Endothelial cell of umbilical vein (primary cell): ENCODE measurements around the gene LIX1. TPM values are rescaled to one million over a fixed set of nuclear protein-coding genes. Genes with fewer than 3 reads are reported as not detected.

Experiments used
- BruUV-seq: library from RNA; stranded (reverse); fragments of 400-500 nt; replicated peaks from 2 replicates; lab custom pipeline; 2021; lab: Mats Ljungman, UMichigan
- CTCF ChIA-PET: fragments of 300-600, 350-600 bp; sonication (Branson Sonifier 250); formaldehyde crosslinking; loops from one replicate; lab custom pipeline; 2021; ENCODE audit warnings: antibody characterized with exemption, inconsistent platforms; lab: Charles Lee
- POLR2A ChIA-PET: fragments of 300-600, 350-600 bp; sonication (Branson Sonifier 250); formaldehyde crosslinking; loops from one replicate; lab custom pipeline; 2021; ENCODE audit warnings: antibody characterized with exemption, inconsistent platforms; lab: Charles Lee
- DNase-seq: peaks from one replicate; pipeline ENCODE4 v3.0.0-alpha.2; 2011; ENCODE audit warnings: low read depth, low spot score
- FAIRE-seq: peaks from 2 replicates; lab custom pipeline; 2011; peaks lifted over from hg19 to GRCh38; lab: Jason Lieb, UNC
- H2AFZ ChIP-seq: 2 replicates; pipeline ENCODE4 v1.6.0; 2012; ENCODE audit warnings: low read depth, low read length, control low read depth, inconsistent platforms
- H3K27ac ChIP-seq: 2 replicates; pipeline ENCODE4 v1.5.1; 2011; ENCODE audit warnings: low read depth, mild to moderate bottlenecking, control low read depth, low read length, moderate library complexity; ENCODE audit not compliant: insufficient read depth
- H3K27me3 ChIP-seq, 2 experiments: 2 replicates each; pipeline versions ENCODE4 v1.6.0 to v1.6.1; 2011; ENCODE audit warnings: low read length in 2 of 2, mixed read lengths in 1 of 2; ENCODE audit not compliant: control insufficient read depth in 2 of 2, insufficient read depth in 2 of 2
- H3K36me3 ChIP-seq, 2 experiments: 2 replicates in 1 of 2; 3 replicates in 1 of 2; pipeline ENCODE4 v1.5.1; 2011; ENCODE audit warnings: low read length in 2 of 2, mild to moderate bottlenecking in 1 of 2, moderate library complexity in 1 of 2; ENCODE audit not compliant: control insufficient read depth in 2 of 2, insufficient read depth in 2 of 2; ENCODE audit errors: extremely low read depth in 1 of 2
- H3K4me1 ChIP-seq: 3 replicates; pipeline ENCODE4 v1.5.1; 2011; ENCODE audit warnings: mild to moderate bottlenecking, low read length; ENCODE audit not compliant: control insufficient read depth, insufficient read depth; ENCODE audit errors: extremely low read depth
- H3K4me2 ChIP-seq: 2 replicates; pipeline ENCODE4 v1.6.1; 2011; ENCODE audit warnings: low read length, control low read depth, mixed read lengths; ENCODE audit not compliant: insufficient read depth
- H3K4me3 ChIP-seq, 3 experiments: fragments of 200-600 bp in 1 of 3; sonication (generic), shearing (Covaris generic) in 1 of 3; replicated peaks in 1 of 3; 2 replicates each; pipeline ENCODE4 v1.5.1; 2011 to 2016; ENCODE audit warnings: control low read depth in 3 of 3, low read length in 3 of 3, mild to moderate bottlenecking in 2 of 3, inconsistent platforms in 1 of 3, low read depth in 1 of 3, moderate library complexity in 1 of 3; ENCODE audit not compliant: insufficient read depth in 1 of 3
- H3K79me2 ChIP-seq: 2 replicates; pipeline ENCODE4 v1.6.0; 2012; ENCODE audit warnings: low read length, inconsistent platforms; ENCODE audit not compliant: control insufficient read depth, insufficient read depth
- H3K9ac ChIP-seq: replicated peaks from 2 replicates; pipeline ENCODE3; 2011; ENCODE audit warnings: low read length, control low read depth; ENCODE audit not compliant: insufficient read depth; ENCODE audit errors: extremely low read depth
- H3K9me1 ChIP-seq: replicated peaks from 3 replicates; pipeline ENCODE4 v1.6.0; 2011; ENCODE audit warnings: mild to moderate bottlenecking, low read length; ENCODE audit not compliant: control insufficient read depth, insufficient read depth; ENCODE audit errors: extremely low read depth
- H3K9me3 ChIP-seq: replicated peaks from 2 replicates; pipeline ENCODE4 v1.5.1; 2012; ENCODE audit warnings: low read length, inconsistent platforms; ENCODE audit not compliant: control insufficient read depth, insufficient read depth
- H4K20me1 ChIP-seq: replicated peaks from 2 replicates; pipeline ENCODE3; 2011; ENCODE audit warnings: mild to moderate bottlenecking, low read length; ENCODE audit not compliant: control insufficient read depth, insufficient read depth; ENCODE audit errors: extremely low read depth
- CTCF ChIP-seq, 2 donors: IDR thresholded peaks; 1 replicate in 1 of 2; 2 replicates in 1 of 2; pipeline ENCODE4 v1.5.1; 2011; ENCODE audit warnings: low read length in 2 of 2, mild to moderate bottlenecking in 2 of 2, moderate library complexity in 2 of 2, control low read depth in 1 of 2, inconsistent platforms in 1 of 2, low read depth in 1 of 2; ENCODE audit not compliant: insufficient read depth in 1 of 2; ENCODE audit errors: extremely low read depth in 1 of 2
- EZH2 ChIP-seq: IDR thresholded peaks from 2 replicates; pipeline ENCODE4 v1.6.1; 2012; ENCODE audit warnings: borderline replicate concordance, low read depth, mild to moderate bottlenecking, moderate library complexity, low read length, inconsistent platforms; ENCODE audit not compliant: severe bottlenecking
- FOS ChIP-seq: IDR thresholded peaks from 2 replicates; pipeline ENCODE4 v1.6.1; 2011; ENCODE audit warnings: mild to moderate bottlenecking, low read length, moderate library complexity, borderline replicate concordance; ENCODE audit not compliant: insufficient read depth
- GATA2 ChIP-seq: IDR thresholded peaks from 2 replicates; pipeline ENCODE4 v1.7.0; 2011; ENCODE audit warnings: low read depth, mild to moderate bottlenecking, moderate library complexity, mixed read lengths, low read length; ENCODE audit not compliant: insufficient read length, insufficient read depth
- JUN ChIP-seq: IDR thresholded peaks from 2 replicates; pipeline ENCODE4 v1.6.1; 2011; ENCODE audit warnings: borderline replicate concordance, low read depth; ENCODE audit not compliant: insufficient read length, insufficient read depth
- MAX ChIP-seq: IDR thresholded peaks from 2 replicates; pipeline ENCODE4 v1.6.1; 2011; ENCODE audit not compliant: insufficient read depth, insufficient read length
- MYC ChIP-seq: IDR thresholded peaks from one replicate; pipeline ENCODE4 v1.6.1; 2011; ENCODE audit warnings: mild to moderate bottlenecking, low read depth, low read length
- POLR2A ChIP-seq: IDR thresholded peaks from 2 replicates; pipeline ENCODE4 v1.6.1; 2012; ENCODE audit warnings: low read depth, mild to moderate bottlenecking, control low read depth, low read length
- POLR2AphosphoS5 ChIP-seq: IDR thresholded peaks from 2 replicates; pipeline ENCODE4 v1.6.1; 2012; ENCODE audit warnings: low read depth, mild to moderate bottlenecking, control low read depth, low read length, moderate library complexity; ENCODE audit not compliant: insufficient read depth
- dilution Hi-C: fragments of 300-500 bp; cut with MboI; formaldehyde crosslinking; loops from one replicate; pipeline ENCODE4 v1.15.0; 2019; ENCODE audit warnings: low sequenced_read_pairs; ENCODE audit not compliant: extremely low pct_ligation_motif_present
- intact Hi-C: fragments of 100-400 bp; cut with micrococcal nuclease; formaldehyde crosslinking; loops from one replicate; pipeline ENCODE4 v1.10.0; 2022
- polyA plus RNA-seq, 4 experiments: library from polyadenylated mRNA; depleted of rRNA in 3 of 4; stranded (reverse) in 3 of 4; unstranded in 1 of 4; fragments of >200 nt; gene quantifications; 2 replicates each; pipeline versions ENCODE4 v1.2.1 to v1.2.3, GENCODE V29; 2011 to 2012; ENCODE audit warnings: missing spikeins in 1 of 4
- total RNA-seq: library from RNA; stranded (reverse); gene quantifications from 2 replicates; pipeline ENCODE4 v1.2.3, GENCODE V29; 2021

The LIX1 gene
- total and polyA plus RNA-seq, 2 donors (not counting 3 experiments of a cell fraction or from before 2014, with no cell fraction given) = not detected

GRCh38 chr5:97077246-97077645 is 65.2 kb downstream of the LIX1 start:
- Histone ChIP-seq H3K36me3 (no peaks in the 10 kb centered on the region), H4K20me1 (no peaks in the 10 kb centered on the region), H2AFZ (no peak overlapping the region), H3K27me3 (peaks cover 0 to 3% of the 10 kb centered on the region in 2 experiments), H3K4me1 (peaks cover 5% of the 10 kb centered on the region), H3K9me3 (no peaks in the 10 kb centered on the region), H3K9ac (no peak overlapping the region), H3K27ac (no peak overlapping the region), H3K4me2 (no peak overlapping the region), H3K79me2 (no peaks in the 10 kb centered on the region), H3K9me1 (no peaks in the 10 kb centered on the region), H3K4me3 (no peak overlapping the region)
- DNase-seq (no peak), FAIRE-seq (no peak)
- dilution Hi-C loops = no loop called here
- ChIA-PET CTCF (interaction anchor here (0.7 kb wide), 1 partner anchor 1163 kb away, joined by 4 read pairs; no protein-coding TSS in a partner anchor), POLR2A (no interaction called here)
- BruUV-seq = no TSS peak
- no peak for TF ChIP-seq GATA2
- no peak for TF ChIP-seq FOS
- no peak for TF ChIP-seq POLR2AphosphoS5
- TF ChIP-seq MYC = no peak
- no peak for TF ChIP-seq POLR2A
- TF ChIP-seq CTCF (IDR thresholded peaks at IDR 0.05; ENCODE audit: extremely low read depth in 1 of 2, insufficient read depth in 1 of 2, low read depth in 1 of 2, low read length in 2 of 2) = no peak
- no peak for TF ChIP-seq JUN
- TF ChIP-seq EZH2 = no peak
- no peak for TF ChIP-seq MAX
- intact Hi-C loops = no loop called here
